Muscle layer of duodenum (tissue), 2 donors: ENCODE results near the gene C12orf60.

ENCODE experiments used
- H3K27ac ChIP-seq: one replicate; pipeline ENCODE4 v1.7.0; 2013; ENCODE audit warnings: mild to moderate bottlenecking, low read length
- H3K27me3 ChIP-seq: one replicate; pipeline ENCODE4 v1.7.0; 2013; ENCODE audit warnings: low read depth, mild to moderate bottlenecking, control low read depth, low read length
- H3K36me3 ChIP-seq, 2 donors: one replicate each; pipeline ENCODE4 v1.7.0; 2013; ENCODE audit warnings: low read length in 2 of 2, control low read depth in 1 of 2, mild to moderate bottlenecking in 1 of 2; ENCODE audit not compliant: insufficient read depth in 2 of 2, control insufficient read depth in 1 of 2
- H3K4me1 ChIP-seq, 2 donors: one replicate each; pipeline ENCODE4 v1.7.0; 2013; ENCODE audit warnings: low read length in 2 of 2, mild to moderate bottlenecking in 2 of 2, control low read depth in 1 of 2, moderate library complexity in 1 of 2; ENCODE audit not compliant: insufficient read depth in 2 of 2, control insufficient read depth in 1 of 2
- H3K4me3 ChIP-seq, 2 donors: one replicate each; pipeline ENCODE4 v1.7.0; 2013; ENCODE audit warnings: low read length in 2 of 2, low read depth in 1 of 2, mild to moderate bottlenecking in 1 of 2
- H3K9me3 ChIP-seq, 2 donors: one replicate each; pipeline ENCODE4 v1.7.0; 2013; ENCODE audit warnings: low read length in 2 of 2, control low read depth in 1 of 2, mild to moderate bottlenecking in 1 of 2; ENCODE audit not compliant: control insufficient read depth in 1 of 2
- donor health status: healthy.

Gene C12orf60

DNA sequence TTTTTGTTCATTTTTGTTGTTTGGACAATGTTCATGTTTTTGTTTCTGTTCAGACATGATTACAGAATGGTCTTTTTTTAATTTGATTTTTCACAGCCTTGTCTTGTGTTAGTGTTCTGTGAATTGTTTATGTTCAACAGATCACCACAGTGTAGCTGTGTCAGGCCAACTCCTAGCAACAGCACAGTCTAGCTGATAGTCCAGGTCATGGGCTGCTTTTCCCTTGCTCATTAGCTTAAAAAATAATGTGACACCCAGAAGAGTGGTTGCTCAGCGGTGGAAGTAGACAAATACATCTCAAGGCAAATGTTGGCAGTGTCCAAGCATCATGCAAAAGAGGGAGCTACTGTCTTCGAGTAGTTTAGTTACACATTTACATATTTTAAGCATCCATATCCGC is 22.6 kb upstream of the C12orf60 start:
- H3K4me3 ChIP-seq: peak overlapping the region; percentile 22 to 41

DNA sequence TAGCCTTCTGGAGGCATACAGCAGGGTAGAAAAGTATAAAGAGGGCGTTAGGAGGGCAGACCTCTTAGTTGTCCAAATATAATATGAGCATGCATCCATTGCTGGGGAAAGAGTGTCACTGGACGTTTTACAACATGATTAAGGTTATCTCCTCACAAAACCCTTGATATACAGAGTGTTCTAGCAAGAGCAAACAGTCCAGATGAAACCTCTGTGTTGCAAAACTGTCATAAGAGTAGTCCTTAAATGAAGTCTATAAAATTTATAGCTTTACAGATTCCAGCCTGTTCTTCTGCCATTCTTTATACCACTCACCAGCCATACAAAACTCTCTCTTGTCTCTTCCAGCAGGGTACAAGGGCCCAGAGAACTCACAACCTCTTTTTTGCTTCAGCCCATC is 21.9 kb upstream of the C12orf60 start:
- peaks cover 6% of the 10 kb centered on the region in 2 donors for H3K36me3 ChIP-seq
- H3K9me3 ChIP-seq: no peaks in the 10 kb centered on the region
- no peak overlapping the region for H3K27ac ChIP-seq
- no peaks in the 10 kb centered on the region for H3K27me3 ChIP-seq
- no peaks in the 10 kb centered on the region for H3K4me1 ChIP-seq
- H3K4me3 ChIP-seq: no peak overlapping the region

More for the DNA sequence above, 22.6 kb upstream of the C12orf60 start:
- H3K27me3 ChIP-seq: no peaks in the 10 kb centered on the region
- H3K27ac ChIP-seq: no peak overlapping the region
- no peaks in the 10 kb centered on the region for H3K4me1 ChIP-seq
- no peaks in the 10 kb centered on the region for H3K9me3 ChIP-seq
- peaks cover 4 to 5% of the 10 kb centered on the region in 2 donors for H3K36me3 ChIP-seq

- no peaks in the 10 kb centered on the region for H3K27me3 ChIP-seq
- H3K36me3 ChIP-seq: peaks cover 14 to 17% of the 10 kb centered on the region in 2 donors
- no peaks in the 10 kb centered on the region for H3K4me1 ChIP-seq
- no peaks in the 10 kb centered on the region for H3K9me3 ChIP-seq
- no peak overlapping the region for H3K4me3 ChIP-seq
- H3K27ac ChIP-seq: no peak overlapping the region
These were observed 20.7 kb upstream of the C12orf60 start for GRCh38 chr12:14782756-14783155.

DNA sequence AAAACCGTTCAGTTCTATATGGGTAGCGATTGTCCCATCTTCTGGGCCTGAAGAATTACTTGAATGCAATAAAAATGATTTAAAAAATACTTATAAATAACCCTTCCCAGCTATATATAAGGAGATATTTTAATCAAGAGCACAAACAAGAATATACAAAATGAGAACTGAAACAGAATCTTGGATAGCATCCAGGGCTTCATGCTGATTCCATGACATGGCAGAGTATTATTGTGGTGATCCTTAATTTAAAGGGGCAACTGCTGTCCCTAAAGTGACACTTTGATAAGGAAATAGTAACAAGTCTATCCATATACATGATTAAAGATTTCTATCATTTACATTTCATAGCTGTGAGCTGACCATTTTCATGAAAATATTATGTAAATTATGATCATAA is 19.0 kb upstream of the C12orf60 start:
- Histone ChIP-seq H3K27ac (no peak overlapping the region), H3K36me3 (peaks cover 29 to 34% of the 10 kb centered on the region in 2 donors), H3K27me3 (no peaks in the 10 kb centered on the region), H3K9me3 (no peaks in the 10 kb centered on the region), H3K4me3 (no peak overlapping the region), H3K4me1 (no peaks in the 10 kb centered on the region)

DNA sequence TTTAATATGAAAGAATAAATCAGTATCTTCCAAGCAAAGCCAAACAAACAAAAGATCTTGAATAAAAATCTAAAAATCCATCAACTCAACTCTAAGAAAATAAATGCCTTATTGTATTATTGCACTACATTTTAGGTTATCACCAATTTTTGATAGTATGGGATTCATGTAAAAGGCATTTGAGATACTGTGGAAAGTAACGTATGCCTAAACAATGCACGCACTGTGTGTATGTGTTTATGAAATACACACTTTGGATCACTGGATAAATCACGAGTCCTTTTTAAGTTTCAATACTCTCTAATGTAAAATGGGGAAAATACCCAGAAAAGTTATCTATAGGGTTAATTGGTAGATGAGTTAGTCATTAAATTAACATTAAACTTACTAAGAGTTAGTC is 17.9 kb upstream of the C12orf60 start:
- H3K4me3 ChIP-seq: no peak overlapping the region

DNA sequence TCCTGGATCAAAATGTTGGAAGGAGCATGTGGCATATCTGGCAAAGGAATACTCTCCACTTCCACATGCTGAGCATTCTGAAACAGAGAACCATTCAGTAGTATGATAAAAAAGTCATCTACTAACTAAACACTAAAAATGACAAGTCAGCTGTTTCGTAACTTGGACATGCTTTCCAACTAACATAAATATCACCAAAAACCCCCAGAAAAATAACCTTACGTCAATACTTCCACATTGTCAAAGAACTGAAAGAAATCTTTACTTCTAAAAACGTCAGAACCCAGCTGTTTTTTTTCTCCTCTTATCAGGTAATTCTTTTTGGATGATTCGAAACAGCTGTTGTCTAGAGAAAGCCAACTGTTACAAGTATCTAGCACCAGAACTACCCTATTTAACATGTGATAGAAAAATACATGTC is 8.4 kb upstream of the C12orf60 start:
- Histone ChIP-seq H3K4me1 (no peaks in the 10 kb centered on the region), H3K27ac (no peak overlapping the region), H3K4me3 (no peak overlapping the region), H3K9me3 (no peaks in the 10 kb centered on the region), H3K36me3 (peaks cover 59 to 71% of the 10 kb centered on the region in 2 donors), H3K27me3 (no peaks in the 10 kb centered on the region)

More for the DNA sequence above, 17.9 kb upstream of the C12orf60 start:
- Histone ChIP-seq H3K27ac (no peak overlapping the region), H3K9me3 (no peaks in the 10 kb centered on the region), H3K27me3 (no peaks in the 10 kb centered on the region), H3K36me3 (peaks cover 40 to 44% of the 10 kb centered on the region in 2 donors), H3K4me1 (no peaks in the 10 kb centered on the region)

DNA sequence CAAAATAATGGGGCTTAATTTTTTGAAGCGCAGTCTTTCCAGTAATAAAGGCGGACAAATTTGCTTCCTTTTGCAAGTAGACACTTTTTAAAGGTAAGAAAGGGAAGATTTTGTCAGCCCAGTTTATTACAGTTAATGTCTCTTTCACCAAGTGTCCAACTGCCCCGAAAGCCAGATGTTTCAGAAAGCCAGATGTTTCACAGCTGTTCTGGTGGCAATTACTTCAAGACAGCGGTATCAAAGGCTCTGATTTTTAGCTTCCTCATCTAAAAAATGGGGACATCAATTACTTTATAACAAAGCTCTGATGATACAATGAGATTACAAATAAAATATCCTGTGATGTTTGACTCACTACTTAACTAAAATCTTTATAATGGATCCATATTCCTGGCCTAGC is 1.2 kb upstream of the C12orf60 start:
- peaks cover 0 to 19% of the 10 kb centered on the region in 2 donors for H3K4me1 ChIP-seq
- H3K27ac ChIP-seq: peak overlapping the region; percentile 94
- peak overlapping the region; percentile 85 to 97 for H3K4me3 ChIP-seq
- H3K27me3 ChIP-seq: no peaks in the 10 kb centered on the region
- peaks cover 21 to 27% of the 10 kb centered on the region in 2 donors for H3K36me3 ChIP-seq
- H3K9me3 ChIP-seq: no peaks in the 10 kb centered on the region

DNA sequence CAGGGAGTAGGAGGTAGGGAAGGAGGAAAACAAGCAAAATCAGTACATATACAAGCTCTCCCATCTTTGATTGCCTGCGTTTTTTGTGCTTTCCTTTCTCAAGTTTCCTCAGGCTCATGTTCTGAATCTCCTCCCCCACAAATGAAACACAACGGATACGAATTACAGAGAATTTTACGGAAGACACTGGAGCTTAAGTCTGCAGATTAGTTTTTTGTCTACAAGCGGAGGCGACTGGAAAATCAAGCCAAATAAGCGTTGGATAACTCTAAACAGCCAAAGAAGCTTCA is 804 bp upstream of the C12orf60 start:
- Histone ChIP-seq H3K4me1 (peaks cover 0 to 19% of the 10 kb centered on the region in 2 donors), H3K9me3 (no peaks in the 10 kb centered on the region), H3K27me3 (no peaks in the 10 kb centered on the region), H3K27ac (peak overlapping the region; percentile 94), H3K4me3 (peak overlapping the region; percentile 85 to 97), H3K36me3 (peaks cover 17 to 22% of the 10 kb centered on the region in 2 donors)

DNA sequence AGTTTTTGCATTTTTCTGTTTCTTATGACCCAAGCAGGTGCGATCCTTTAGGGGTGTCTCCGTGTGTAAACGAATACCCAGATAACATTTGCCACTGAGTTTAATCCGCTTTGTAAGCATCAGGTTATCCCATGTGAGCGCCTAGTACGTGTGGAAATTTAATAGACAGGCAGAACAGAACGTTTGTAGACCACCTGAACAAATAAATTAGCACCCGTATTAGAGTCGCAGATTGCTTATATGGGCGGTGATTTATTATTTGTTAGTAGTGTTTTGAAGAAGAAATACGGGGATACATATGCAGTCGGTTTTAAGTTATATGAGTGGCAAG is 325 bp downstream of the C12orf60 start:
- Histone ChIP-seq H3K27ac (peak overlapping the region; percentile 94), H3K36me3 (peaks cover 8 to 13% of the 10 kb centered on the region in 2 donors), H3K4me1 (peaks cover 0 to 19% of the 10 kb centered on the region in 2 donors), H3K4me3 (peak overlapping the region; percentile 85 to 97), H3K27me3 (no peaks in the 10 kb centered on the region), H3K9me3 (no peaks in the 10 kb centered on the region)

- H3K27me3 ChIP-seq: no peaks in the 10 kb centered on the region
- no peaks in the 10 kb centered on the region for H3K9me3 ChIP-seq
- no peak overlapping the region for H3K27ac ChIP-seq
- H3K4me1 ChIP-seq: peaks cover 0 to 3% of the 10 kb centered on the region in 2 donors
- H3K4me3 ChIP-seq: no peak overlapping the region
- no peaks in the 10 kb centered on the region for H3K36me3 ChIP-seq
These were observed 6.9 kb downstream of the C12orf60 start for GRCh38 chr12:14810167-14810952.

DNA sequence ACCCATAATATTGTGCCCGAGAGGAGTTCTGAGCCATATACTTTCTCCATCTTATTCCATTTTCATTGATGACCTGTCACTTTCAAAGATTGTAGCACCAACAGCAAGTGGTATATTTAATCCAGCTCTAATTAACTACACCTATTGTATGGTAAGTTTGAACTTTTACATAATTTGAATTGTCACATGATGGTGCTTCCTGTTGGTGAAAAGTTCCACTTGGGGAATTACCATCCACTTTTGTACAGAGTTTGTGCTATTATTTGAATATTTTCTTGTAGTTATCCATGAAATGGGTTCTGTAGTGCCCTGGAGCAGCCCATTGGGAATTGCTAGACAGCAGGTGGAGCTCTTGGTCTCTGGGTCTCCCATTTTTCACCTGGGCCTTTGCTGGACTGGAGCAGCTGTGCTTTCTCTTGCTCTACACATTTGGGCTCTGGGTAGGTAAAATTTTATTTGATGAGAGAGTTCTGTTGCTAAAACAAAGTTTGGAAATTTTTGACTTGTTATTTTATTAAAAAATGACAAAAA is 7.5 kb downstream of the C12orf60 start:
- Histone ChIP-seq H3K36me3 (no peaks in the 10 kb centered on the region), H3K27me3 (no peaks in the 10 kb centered on the region), H3K4me3 (no peak overlapping the region), H3K27ac (no peak overlapping the region), H3K4me1 (peaks cover 0 to 3% of the 10 kb centered on the region in 2 donors), H3K9me3 (no peaks in the 10 kb centered on the region)

DNA sequence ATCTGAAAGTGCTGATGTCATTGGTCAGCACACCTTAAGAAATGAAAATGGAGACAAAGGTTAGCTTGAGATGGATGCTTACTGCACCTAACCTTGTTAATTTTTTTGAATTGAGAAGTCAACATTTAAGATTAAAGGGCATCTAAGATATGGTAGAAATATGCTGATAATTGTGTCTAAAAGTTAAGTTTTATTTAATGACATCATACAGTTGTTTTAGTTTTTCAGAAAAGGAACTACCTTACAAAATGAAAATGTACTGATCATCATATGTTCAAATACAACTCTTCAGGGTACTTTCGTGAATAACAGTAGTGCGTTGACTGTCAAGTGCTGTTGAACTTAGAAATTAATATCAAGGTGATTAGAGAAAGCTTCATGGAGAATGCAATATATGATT is 8.0 kb downstream of the C12orf60 start:
- H3K4me3 ChIP-seq: no peak overlapping the region
- H3K9me3 ChIP-seq: no peaks in the 10 kb centered on the region
- H3K4me1 ChIP-seq: peaks cover 0 to 3% of the 10 kb centered on the region in 2 donors
- H3K27ac ChIP-seq: no peak overlapping the region
- no peaks in the 10 kb centered on the region for H3K27me3 ChIP-seq
- H3K36me3 ChIP-seq: no peaks in the 10 kb centered on the region
